WTC11 (cell line): ENCODE measurements around the gene MAPRE2. TPM values are rescaled to one million over a fixed set of nuclear protein-coding genes. Genes with fewer than 3 reads are reported as not detected.

Experiments used
- ATAC-seq: fragments of 200-7000 bp; cut with Tn5 transposase; 2 replicates; pipeline ENCODE4 v1.10.0; 2021; ENCODE audit warnings: mild to moderate bottlenecking, moderate library complexity
- CTCF ChIA-PET: fragments of 300-600 bp; sonication (Branson Sonifier 250); formaldehyde crosslinking; loops from one replicate; lab custom pipeline; 2021; ENCODE audit warnings: antibody characterized with exemption; lab: Charles Lee
- POLR2A ChIA-PET: fragments of 350-600 bp; sonication (Branson Sonifier 250); formaldehyde crosslinking; loops from one replicate; lab custom pipeline; 2021; ENCODE audit warnings: antibody characterized with exemption; lab: Charles Lee
- DNase-seq: peaks from one replicate; pipeline ENCODE4 v3.0.0; 2021; ENCODE audit warnings: low spot score
- H3K27ac Mint-ChIP-seq: 2 replicates; pipeline ENCODE4 v1.8.0; 2021; ENCODE audit warnings: mixed read lengths
- H3K27me3 Mint-ChIP-seq: 2 replicates; pipeline ENCODE4 v1.8.0; 2021; ENCODE audit warnings: low read depth, mild to moderate bottlenecking, moderate library complexity, mixed read lengths
- H3K36me3 Mint-ChIP-seq: 2 replicates; pipeline ENCODE4 v1.8.0; 2021; ENCODE audit warnings: mixed read lengths
- H3K4me1 Mint-ChIP-seq: 2 replicates; pipeline ENCODE4 v1.8.0; 2022; ENCODE audit warnings: mixed read lengths
- H3K4me3 Mint-ChIP-seq: 2 replicates; pipeline ENCODE4 v1.8.0; 2021; ENCODE audit warnings: mild to moderate bottlenecking, moderate library complexity, mixed read lengths
- H3K9me3 Mint-ChIP-seq: 2 replicates; pipeline ENCODE4 v1.8.0; 2021; ENCODE audit warnings: mixed read lengths
- ETV6 ChIP-seq: sonication (generic); formaldehyde crosslinking; IDR thresholded peaks from 2 replicates; pipeline ENCODE4 v1.8.1; 2022; ENCODE audit warnings: mild to moderate bottlenecking, missing genetic modification reagents
- GRHL2 ChIP-seq: fragments of 250-450 bp; sonication (Bioruptor Pico); IDR thresholded peaks from 2 replicates; pipeline ENCODE4 v1.8.0; 2022; ENCODE audit warnings: mild to moderate bottlenecking, moderate library complexity; ENCODE audit not compliant: insufficient replicate concordance, severe bottlenecking
- GTF2I ChIP-seq: fragments of 250-450 bp; sonication (Bioruptor Pico); conservative IDR thresholded peaks from 2 replicates; pipeline ENCODE4 v1.4.0; 2021; ENCODE audit warnings: mild to moderate bottlenecking
- IRF2 ChIP-seq: sonication (generic); formaldehyde crosslinking; IDR thresholded peaks from 2 replicates; pipeline ENCODE4 v1.8.0; 2022; ENCODE audit warnings: low read depth, missing genetic modification reagents, borderline replicate concordance
- JAZF1 ChIP-seq: fragments of 250-450 bp; sonication (Bioruptor Pico); IDR thresholded peaks from 2 replicates; pipeline ENCODE4 v1.9.0; 2021; ENCODE audit warnings: moderate library complexity, mild to moderate bottlenecking, inconsistent platforms
- NR2C2 ChIP-seq: sonication (generic); formaldehyde crosslinking; IDR thresholded peaks from 2 replicates; pipeline ENCODE4 v1.8.0; 2022; ENCODE audit warnings: mild to moderate bottlenecking, missing genetic modification reagents
- RORB ChIP-seq: fragments of 250-450 bp; sonication (Bioruptor Pico); IDR thresholded peaks from 2 replicates; pipeline ENCODE4 v1.9.0; 2021; ENCODE audit warnings: mild to moderate bottlenecking
- SMAD4 ChIP-seq: sonication (generic); formaldehyde crosslinking; IDR thresholded peaks from 2 replicates; pipeline ENCODE4 v1.8.0; 2022; ENCODE audit warnings: mild to moderate bottlenecking, missing genetic modification reagents
- SOX15 ChIP-seq: fragments of 250-450 bp; sonication (Bioruptor Pico); IDR thresholded peaks from 2 replicates; pipeline ENCODE4 v1.9.0; 2021; ENCODE audit warnings: mild to moderate bottlenecking
- ZNF263 ChIP-seq: sonication (generic); formaldehyde crosslinking; IDR thresholded peaks from 2 replicates; pipeline ENCODE4 v1.8.1; 2022; ENCODE audit warnings: low read depth, mild to moderate bottlenecking, moderate library complexity, missing genetic modification reagents
- ZNF317 ChIP-seq: sonication (generic); formaldehyde crosslinking; IDR thresholded peaks from 2 replicates; pipeline ENCODE4 v1.8.1; 2023; ENCODE audit warnings: low read depth, mild to moderate bottlenecking, moderate library complexity, missing genetic modification reagents, borderline replicate concordance
- ZNF416 ChIP-seq: fragments of 250-450 bp; sonication (Bioruptor Pico); IDR thresholded peaks from 2 replicates; pipeline ENCODE4 v1.9.0; 2021; ENCODE audit warnings: mild to moderate bottlenecking, inconsistent platforms
- total RNA-seq: library from RNA; stranded (reverse); gene quantifications from 3 replicates; pipeline ENCODE4 v1.2.3, GENCODE V29; 2021
- TF ChIP-seq, protein P1 (sequence below): sonication (generic); formaldehyde crosslinking; IDR thresholded peaks from 2 replicates; pipeline ENCODE4 v1.8.1; 2022; ENCODE audit warnings: missing genetic modification reagents, borderline replicate concordance
- TF ChIP-seq, protein P2 (sequence below): sonication (generic); formaldehyde crosslinking; conservative IDR thresholded peaks from 2 replicates; pipeline ENCODE4 v1.8.1; 2023; ENCODE audit warnings: mild to moderate bottlenecking, low read depth, missing genetic modification reagents, moderate library complexity
- TF ChIP-seq, protein P3 (sequence below): sonication (generic); formaldehyde crosslinking; IDR thresholded peaks from 2 replicates; pipeline ENCODE4 v1.8.1; 2022; ENCODE audit warnings: mild to moderate bottlenecking, missing genetic modification reagents, moderate library complexity, borderline replicate concordance
- TF ChIP-seq, protein P4 (sequence below): sonication (generic); formaldehyde crosslinking; IDR thresholded peaks from 2 replicates; pipeline ENCODE4 v1.8.0; 2022; ENCODE audit warnings: mild to moderate bottlenecking, missing genetic modification reagents
- TF ChIP-seq, protein P5 (sequence below): fragments of 250-450 bp; sonication (Bioruptor Pico); IDR thresholded peaks from 2 replicates; pipeline ENCODE4 v1.9.0; 2021; ENCODE audit warnings: moderate library complexity, mild to moderate bottlenecking, inconsistent platforms, borderline replicate concordance
- TF ChIP-seq, protein P6 (sequence below): sonication (generic); formaldehyde crosslinking; IDR thresholded peaks from 2 replicates; pipeline ENCODE4 v1.8.0; 2022; ENCODE audit warnings: mild to moderate bottlenecking, missing genetic modification reagents
- TF ChIP-seq, protein P7 (sequence below): sonication (generic); formaldehyde crosslinking; IDR thresholded peaks from 2 replicates; pipeline ENCODE4 v1.8.1; 2022; ENCODE audit warnings: low read depth, missing genetic modification reagents, borderline replicate concordance

Gene MAPRE2
- total RNA-seq, 1 experiment from 2014 or later: 20.4 TPM

DNA sequence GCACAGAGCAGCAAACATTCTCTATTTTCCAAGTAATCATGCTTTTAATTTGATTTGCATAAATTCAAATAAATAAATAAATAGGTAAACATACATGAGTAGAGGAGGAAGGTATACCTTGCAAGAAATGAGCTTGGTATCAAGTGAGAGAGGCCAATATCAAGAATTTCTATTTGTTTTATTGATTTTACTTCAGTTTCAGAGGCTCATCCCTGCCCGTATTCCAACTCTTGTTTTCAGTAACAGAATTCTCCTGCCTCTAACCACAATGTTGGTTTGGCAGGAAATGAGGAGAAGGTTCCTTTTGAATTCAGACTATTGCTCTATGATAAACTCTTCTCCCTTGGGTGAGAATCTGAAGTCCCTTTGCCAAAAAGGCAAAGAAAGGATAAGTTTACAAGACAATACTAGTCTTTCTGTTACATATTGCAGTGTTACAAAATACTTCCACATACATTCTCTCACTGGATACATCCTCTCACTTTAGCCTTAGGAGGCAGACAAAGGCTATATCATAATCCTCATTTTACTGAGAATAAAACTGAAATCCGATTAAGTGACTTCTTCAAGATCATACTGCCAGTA lies 131.3 kb downstream of the MAPRE2 start:
- Mint-ChIP-seq H3K27me3 (peaks cover 2% of the 10 kb centered on the region; the same call in 1 of the 2 replicates), H3K27ac (peak overlapping the region; percentile 6; the same call in 1 of the 2 replicates), H3K4me3 (no peak overlapping the region), H3K36me3 (peaks cover 14% of the 10 kb centered on the region)
- CTCF ChIA-PET: interaction anchor here (0.6 to 2.3 kb wide), 2 partner anchors 29 to 306 kb away, joined by 3 to 7 read pairs; no protein-coding TSS in a partner anchor
- TF ChIP-seq NR2C2 (CRISPR knock-in tag) (no peak), GTF2I (CRISPR knock-in tag) (no peak), RORB (CRISPR knock-in tag) (no peak), ZNF263 (CRISPR knock-in tag) (no peak), SMAD4 (no peak), ZNF416 (CRISPR knock-in tag) (no peak)
- TF ChIP-seq, protein P1, sequence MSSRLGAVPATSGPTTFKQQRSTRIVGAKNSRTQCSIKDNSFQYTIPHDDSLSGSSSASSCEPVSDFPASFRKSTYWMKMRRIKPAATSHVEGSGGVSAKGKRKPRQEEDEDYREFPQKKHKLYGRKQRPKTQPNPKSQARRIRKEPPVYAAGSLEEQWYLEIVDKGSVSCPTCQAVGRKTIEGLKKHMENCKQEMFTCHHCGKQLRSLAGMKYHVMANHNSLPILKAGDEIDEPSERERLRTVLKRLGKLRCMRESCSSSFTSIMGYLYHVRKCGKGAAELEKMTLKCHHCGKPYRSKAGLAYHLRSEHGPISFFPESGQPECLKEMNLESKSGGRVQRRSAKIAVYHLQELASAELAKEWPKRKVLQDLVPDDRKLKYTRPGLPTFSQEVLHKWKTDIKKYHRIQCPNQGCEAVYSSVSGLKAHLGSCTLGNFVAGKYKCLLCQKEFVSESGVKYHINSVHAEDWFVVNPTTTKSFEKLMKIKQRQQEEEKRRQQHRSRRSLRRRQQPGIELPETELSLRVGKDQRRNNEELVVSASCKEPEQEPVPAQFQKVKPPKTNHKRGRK (CRISPR knock-in tag): no peak
- TF ChIP-seq, protein P2, sequence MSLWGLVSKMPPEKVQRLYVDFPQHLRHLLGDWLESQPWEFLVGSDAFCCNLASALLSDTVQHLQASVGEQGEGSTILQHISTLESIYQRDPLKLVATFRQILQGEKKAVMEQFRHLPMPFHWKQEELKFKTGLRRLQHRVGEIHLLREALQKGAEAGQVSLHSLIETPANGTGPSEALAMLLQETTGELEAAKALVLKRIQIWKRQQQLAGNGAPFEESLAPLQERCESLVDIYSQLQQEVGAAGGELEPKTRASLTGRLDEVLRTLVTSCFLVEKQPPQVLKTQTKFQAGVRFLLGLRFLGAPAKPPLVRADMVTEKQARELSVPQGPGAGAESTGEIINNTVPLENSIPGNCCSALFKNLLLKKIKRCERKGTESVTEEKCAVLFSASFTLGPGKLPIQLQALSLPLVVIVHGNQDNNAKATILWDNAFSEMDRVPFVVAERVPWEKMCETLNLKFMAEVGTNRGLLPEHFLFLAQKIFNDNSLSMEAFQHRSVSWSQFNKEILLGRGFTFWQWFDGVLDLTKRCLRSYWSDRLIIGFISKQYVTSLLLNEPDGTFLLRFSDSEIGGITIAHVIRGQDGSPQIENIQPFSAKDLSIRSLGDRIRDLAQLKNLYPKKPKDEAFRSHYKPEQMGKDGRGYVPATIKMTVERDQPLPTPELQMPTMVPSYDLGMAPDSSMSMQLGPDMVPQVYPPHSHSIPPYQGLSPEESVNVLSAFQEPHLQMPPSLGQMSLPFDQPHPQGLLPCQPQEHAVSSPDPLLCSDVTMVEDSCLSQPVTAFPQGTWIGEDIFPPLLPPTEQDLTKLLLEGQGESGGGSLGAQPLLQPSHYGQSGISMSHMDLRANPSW: no peak
- TF ChIP-seq, protein P3, sequence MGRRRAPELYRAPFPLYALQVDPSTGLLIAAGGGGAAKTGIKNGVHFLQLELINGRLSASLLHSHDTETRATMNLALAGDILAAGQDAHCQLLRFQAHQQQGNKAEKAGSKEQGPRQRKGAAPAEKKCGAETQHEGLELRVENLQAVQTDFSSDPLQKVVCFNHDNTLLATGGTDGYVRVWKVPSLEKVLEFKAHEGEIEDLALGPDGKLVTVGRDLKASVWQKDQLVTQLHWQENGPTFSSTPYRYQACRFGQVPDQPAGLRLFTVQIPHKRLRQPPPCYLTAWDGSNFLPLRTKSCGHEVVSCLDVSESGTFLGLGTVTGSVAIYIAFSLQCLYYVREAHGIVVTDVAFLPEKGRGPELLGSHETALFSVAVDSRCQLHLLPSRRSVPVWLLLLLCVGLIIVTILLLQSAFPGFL (CRISPR knock-in tag): no peak
- TF ChIP-seq, protein P4, sequence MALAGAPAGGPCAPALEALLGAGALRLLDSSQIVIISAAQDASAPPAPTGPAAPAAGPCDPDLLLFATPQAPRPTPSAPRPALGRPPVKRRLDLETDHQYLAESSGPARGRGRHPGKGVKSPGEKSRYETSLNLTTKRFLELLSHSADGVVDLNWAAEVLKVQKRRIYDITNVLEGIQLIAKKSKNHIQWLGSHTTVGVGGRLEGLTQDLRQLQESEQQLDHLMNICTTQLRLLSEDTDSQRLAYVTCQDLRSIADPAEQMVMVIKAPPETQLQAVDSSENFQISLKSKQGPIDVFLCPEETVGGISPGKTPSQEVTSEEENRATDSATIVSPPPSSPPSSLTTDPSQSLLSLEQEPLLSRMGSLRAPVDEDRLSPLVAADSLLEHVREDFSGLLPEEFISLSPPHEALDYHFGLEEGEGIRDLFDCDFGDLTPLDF (CRISPR knock-in tag): no peak
- TF ChIP-seq, all 79 proteins: peak for 0
- no peak for ATAC-seq
- POLR2A ChIA-PET: no interaction called here
- Mint-ChIP-seq H3K4me1 (peaks cover 23% of the 10 kb centered on the region), H3K9me3 (peaks cover 16% of the 10 kb centered on the region)
- DNase-seq: no peak

DNA sequence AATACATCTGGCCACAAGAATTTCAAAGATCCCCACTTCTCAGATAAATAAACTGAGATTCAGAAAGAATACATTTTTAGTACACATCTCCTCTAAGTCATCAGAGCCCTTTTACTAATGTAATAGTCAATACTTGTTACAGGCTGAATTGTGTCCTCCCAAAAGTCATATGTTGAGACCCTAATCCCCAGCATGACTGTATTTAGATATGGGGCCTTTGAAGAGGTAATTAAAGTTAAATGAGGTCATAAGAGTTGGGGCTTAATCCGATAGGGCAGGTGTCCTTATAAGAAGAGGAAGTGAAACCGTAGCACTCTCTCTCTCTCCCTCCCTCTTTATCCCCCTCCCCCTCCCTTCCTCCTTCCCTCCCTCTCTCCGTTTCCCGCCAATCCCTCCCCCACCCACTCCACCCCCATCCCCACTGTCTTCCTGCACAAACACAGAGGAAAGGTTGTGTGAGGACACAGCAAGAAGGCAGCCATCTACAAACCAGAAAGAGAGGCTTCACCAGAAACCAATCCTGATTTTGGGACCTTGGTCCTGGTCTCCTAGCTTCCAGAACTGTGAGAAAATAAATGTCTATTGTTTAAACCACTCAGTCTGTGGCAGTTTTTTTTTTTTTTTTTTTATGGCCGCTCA lies 133.0 kb downstream of the MAPRE2 start:
- CTCF ChIA-PET: no interaction called here
- DNase-seq (no peak), ATAC-seq (no peak)
- POLR2A ChIA-PET: no interaction called here
- peaks cover 16% of the 10 kb centered on the region for H3K9me3 Mint-ChIP-seq
- H3K36me3 Mint-ChIP-seq: peaks cover 14% of the 10 kb centered on the region
- no peak overlapping the region for H3K4me3 Mint-ChIP-seq
- TF ChIP-seq, protein P5, sequence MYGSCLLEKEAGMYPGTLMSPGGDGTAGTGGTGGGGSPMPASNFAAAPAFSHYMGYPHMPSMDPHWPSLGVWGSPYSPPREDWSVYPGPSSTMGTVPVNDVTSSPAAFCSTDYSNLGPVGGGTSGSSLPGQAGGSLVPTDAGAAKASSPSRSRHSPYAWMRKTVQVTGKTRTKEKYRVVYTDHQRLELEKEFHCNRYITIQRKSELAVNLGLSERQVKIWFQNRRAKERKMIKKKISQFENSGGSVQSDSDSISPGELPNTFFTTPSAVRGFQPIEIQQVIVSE (CRISPR knock-in tag): no peak
- TF ChIP-seq GRHL2 (CRISPR knock-in tag) (no peak), ETV6 (CRISPR knock-in tag) (no peak)
- no peak overlapping the region for H3K27ac Mint-ChIP-seq
- H3K4me1 Mint-ChIP-seq: peaks cover 23% of the 10 kb centered on the region
- H3K27me3 Mint-ChIP-seq: peaks cover 2% of the 10 kb centered on the region; the same call in 1 of the 2 replicates

DNA sequence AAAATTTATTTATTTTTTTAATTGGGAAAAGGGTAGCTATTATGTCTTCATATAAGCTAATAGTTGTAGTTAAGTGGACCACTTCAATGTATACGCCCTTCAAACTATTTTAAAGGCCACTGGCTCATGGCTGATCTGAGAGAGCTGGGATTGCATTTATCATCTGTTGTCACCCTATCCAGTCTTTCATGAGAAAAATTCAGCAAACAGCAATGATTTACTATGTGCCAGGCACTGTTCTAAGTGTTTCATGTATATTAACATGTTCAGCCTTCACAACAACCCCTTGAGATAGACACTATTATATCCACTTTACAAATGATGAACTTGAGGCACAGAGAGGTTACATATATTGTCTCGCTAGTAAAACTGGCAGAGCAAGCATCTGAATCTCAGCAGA lies 133.5 kb downstream of the MAPRE2 start:
- no peak for ATAC-seq
- ChIA-PET POLR2A (no interaction called here), CTCF (no interaction called here)
- Mint-ChIP-seq H3K4me3 (no peak overlapping the region), H3K4me1 (peaks cover 23% of the 10 kb centered on the region), H3K36me3 (peaks cover 14% of the 10 kb centered on the region), H3K9me3 (peaks cover 16% of the 10 kb centered on the region), H3K27ac (no peak overlapping the region), H3K27me3 (peaks cover 2% of the 10 kb centered on the region; the same call in 1 of the 2 replicates)
- DNase-seq: no peak
- no peak for TF ChIP-seq IRF2 (CRISPR knock-in tag)
- TF ChIP-seq RORB (CRISPR knock-in tag): no peak
- no peak for TF ChIP-seq SOX15
- TF ChIP-seq, protein P6, sequence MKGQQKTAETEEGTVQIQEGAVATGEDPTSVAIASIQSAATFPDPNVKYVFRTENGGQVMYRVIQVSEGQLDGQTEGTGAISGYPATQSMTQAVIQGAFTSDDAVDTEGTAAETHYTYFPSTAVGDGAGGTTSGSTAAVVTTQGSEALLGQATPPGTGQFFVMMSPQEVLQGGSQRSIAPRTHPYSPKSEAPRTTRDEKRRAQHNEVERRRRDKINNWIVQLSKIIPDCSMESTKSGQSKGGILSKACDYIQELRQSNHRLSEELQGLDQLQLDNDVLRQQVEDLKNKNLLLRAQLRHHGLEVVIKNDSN (CRISPR knock-in tag): no peak
- no peak for TF ChIP-seq NR2C2 (CRISPR knock-in tag)
- no peak for TF ChIP-seq GRHL2 (CRISPR knock-in tag)
- TF ChIP-seq ZNF317 (CRISPR knock-in tag): no peak
- TF ChIP-seq JAZF1: no peak
- TF ChIP-seq, protein P7, sequence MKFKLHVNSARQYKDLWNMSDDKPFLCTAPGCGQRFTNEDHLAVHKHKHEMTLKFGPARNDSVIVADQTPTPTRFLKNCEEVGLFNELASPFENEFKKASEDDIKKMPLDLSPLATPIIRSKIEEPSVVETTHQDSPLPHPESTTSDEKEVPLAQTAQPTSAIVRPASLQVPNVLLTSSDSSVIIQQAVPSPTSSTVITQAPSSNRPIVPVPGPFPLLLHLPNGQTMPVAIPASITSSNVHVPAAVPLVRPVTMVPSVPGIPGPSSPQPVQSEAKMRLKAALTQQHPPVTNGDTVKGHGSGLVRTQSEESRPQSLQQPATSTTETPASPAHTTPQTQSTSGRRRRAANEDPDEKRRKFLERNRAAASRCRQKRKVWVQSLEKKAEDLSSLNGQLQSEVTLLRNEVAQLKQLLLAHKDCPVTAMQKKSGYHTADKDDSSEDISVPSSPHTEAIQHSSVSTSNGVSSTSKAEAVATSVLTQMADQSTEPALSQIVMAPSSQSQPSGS (CRISPR knock-in tag): no peak
